ENCODE data around the gene RAB9B.

Gene RAB9B

DNA sequence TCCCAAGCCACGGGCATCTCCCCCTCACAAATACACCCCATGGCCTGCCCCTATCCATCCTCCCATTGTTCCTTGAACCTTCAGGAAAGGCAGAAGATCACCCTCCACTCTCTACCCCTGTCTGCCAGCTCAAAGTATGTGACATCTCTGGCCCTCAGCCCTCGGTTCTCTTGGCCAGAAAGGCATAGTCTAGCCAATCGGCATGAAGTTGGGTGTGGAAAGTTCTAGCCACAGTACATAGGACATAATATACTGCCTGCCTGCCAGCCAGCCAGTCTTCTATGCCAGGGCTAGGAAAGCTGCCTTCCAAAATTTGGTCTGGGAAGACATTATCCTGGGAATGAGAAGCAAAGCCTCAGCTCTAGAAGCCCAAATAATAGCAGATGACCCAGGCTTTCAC, 58.6 kb downstream of the RAB9B start:
- DNase-seq (ENCODE audit: low read depth): no peak
- no peak overlapping the region for H3K4me3 ChIP-seq (ENCODE audit: low read length)
- TF ChIP-seq, protein P1, sequence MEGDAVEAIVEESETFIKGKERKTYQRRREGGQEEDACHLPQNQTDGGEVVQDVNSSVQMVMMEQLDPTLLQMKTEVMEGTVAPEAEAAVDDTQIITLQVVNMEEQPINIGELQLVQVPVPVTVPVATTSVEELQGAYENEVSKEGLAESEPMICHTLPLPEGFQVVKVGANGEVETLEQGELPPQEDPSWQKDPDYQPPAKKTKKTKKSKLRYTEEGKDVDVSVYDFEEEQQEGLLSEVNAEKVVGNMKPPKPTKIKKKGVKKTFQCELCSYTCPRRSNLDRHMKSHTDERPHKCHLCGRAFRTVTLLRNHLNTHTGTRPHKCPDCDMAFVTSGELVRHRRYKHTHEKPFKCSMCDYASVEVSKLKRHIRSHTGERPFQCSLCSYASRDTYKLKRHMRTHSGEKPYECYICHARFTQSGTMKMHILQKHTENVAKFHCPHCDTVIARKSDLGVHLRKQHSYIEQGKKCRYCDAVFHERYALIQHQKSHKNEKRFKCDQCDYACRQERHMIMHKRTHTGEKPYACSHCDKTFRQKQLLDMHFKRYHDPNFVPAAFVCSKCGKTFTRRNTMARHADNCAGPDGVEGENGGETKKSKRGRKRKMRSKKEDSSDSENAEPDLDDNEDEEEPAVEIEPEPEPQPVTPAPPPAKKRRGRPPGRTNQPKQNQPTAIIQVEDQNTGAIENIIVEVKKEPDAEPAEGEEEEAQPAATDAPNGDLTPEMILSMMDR (IDR thresholded peaks at IDR 0.05; ENCODE audit: insufficient read depth, low read depth, low read length, missing control alignments): no peak

All from epithelial cell of esophagus (primary cell).